DMS 273 (cell line): Measurements from ENCODE around the gene PSME2.
A peak's percentile ranks its signal among the peaks of the same experiment; 100 is the strongest.
"Not testable (repeated sequence)": the region's sequence is repeated elsewhere in the genome, so short reads cannot be mapped to it uniquely, and the experiment has no call there.

Source experiments
- DNase-seq: peaks from one replicate; lab custom pipeline; 2025; ENCODE audit not compliant: unreplicated experiment; lab: John Stamatoyannopoulos, UW

PSME2 gene

GRCh38 chr14:24115422-24116127 is 30.8 kb downstream of the PSME2 start:
- no peak for DNase-seq

- DNase-seq, result peak; percentile 100
Measured at GRCh38 chr14:24114532-24115421, 31.6 kb downstream of the PSME2 start, which contains the start of the genes DCAF11 and NRL. Gene DCAF11, plus strand, starts transcription at chr14:24114777. Its CDS starts 818 bp downstream, at chr14:24115595. Gene NRL, minus strand, starts transcription at chr14:24114949. Its CDS starts 32,101 bp downstream, at chr14:24082848.

GRCh38 chr14:24113801-24114531 is 32.4 kb downstream of the PSME2 start:
- peak; percentile 94 for DNase-seq

GRCh38 chr14:24113379-24113800 is 33.0 kb downstream of the PSME2 start:
- DNase-seq, result no peak

GRCh38 chr14:24110523-24110922 is 35.9 kb downstream of the PSME2 start:
- no peak for DNase-seq

GRCh38 chr14:24110060-24110459 is 36.4 kb downstream of the PSME2 start:
- no peak for DNase-seq

- no peak for DNase-seq
Measured at GRCh38 chr14:24108336-24108874, 38.0 kb downstream of the PSME2 start.

GRCh38 chr14:24106672-24107271 is 39.6 kb downstream of the PSME2 start:
- no peak for DNase-seq

- DNase-seq, result not testable (repeated sequence)
Measured at GRCh38 chr14:24105609-24106239, 40.7 kb downstream of the PSME2 start.

GRCh38 chr14:24103451-24103850 is 43.0 kb downstream of the PSME2 start:
- no peak for DNase-seq

- DNase-seq, result no peak
Measured at GRCh38 chr14:24102357-24103048, 43.9 kb downstream of the PSME2 start.

GRCh38 chr14:24100982-24101494 is 45.4 kb downstream of the PSME2 start:
- DNase-seq, result no peak

- no peak for DNase-seq
Measured at GRCh38 chr14:24100197-24100981, 46.0 kb downstream of the PSME2 start.

- no peak for DNase-seq
Measured at GRCh38 chr14:24098927-24099813, 47.2 kb downstream of the PSME2 start.

- DNase-seq, result no peak
Measured at GRCh38 chr14:24098229-24098926, 48.0 kb downstream of the PSME2 start.

GRCh38 chr14:24096545-24097181 is 49.7 kb downstream of the PSME2 start:
- DNase-seq, result no peak
